Measurements from ENCODE around the gene SNTG2.

SNTG2 gene

DNA sequence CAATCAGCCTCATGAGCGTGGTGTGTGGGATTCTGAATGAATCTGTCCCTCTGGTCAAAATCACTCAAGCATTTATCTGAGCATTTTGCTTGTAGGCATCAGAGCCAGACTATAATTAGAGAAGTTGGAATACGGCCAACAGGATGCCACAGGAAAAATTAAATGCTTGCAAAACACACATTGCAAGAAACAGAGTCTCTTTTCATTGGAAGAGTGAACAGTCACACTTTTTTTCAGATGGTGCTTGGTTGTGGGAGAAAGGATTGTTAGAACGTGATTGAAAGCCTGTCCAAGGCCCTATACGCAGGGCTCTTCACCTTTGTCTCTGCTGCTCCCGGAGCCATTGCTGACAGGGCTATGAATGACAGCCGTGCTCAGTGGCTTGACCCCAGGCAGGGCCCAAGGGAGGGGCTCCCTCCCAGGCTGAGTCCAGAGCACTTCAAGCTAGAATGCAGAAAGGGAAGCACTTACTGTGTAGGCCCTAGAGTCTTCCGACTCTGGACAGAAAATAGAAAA lies 59.8 kb downstream of the SNTG2 start:
- FAIRE-seq: no peak

DNA sequence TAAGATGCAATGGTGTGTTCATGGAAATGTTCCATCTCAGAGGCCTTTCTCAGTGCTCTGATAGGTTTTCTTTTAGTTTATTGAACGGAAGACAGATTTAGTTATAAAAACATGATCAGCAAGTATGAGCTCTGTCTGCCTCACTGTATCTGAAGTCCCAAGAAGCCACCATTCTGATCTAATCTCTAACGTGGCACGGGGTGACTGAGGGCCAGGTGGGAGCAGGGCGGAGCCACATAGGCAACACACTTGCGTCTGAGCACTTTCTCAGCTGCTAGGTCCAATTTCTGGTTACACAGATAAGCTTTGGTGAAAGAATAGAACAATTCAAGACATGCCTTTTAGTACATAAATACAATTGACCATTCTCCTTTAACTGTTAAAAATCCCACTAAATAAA lies 60.4 kb downstream of the SNTG2 start:
- no peak for FAIRE-seq

DNA sequence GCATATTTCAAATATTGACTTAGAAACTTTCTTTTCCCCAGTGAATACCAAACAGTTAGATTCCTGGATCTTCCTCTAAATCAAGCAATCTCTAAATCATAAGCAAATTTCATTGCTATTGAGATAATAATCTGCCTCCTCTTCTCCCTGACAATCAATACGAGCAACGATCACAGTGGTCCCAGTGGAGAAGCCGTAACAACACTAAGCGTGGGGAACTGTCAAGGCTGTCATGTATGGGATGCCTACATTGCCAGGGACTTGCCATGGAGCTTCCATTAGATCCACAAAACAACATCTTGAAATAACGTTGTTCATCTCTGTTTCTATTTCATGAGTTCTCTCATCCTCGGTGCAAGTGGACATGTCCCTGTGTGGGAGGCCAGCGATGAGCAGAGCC lies 61.3 kb downstream of the SNTG2 start:
- no peak for FAIRE-seq

DNA sequence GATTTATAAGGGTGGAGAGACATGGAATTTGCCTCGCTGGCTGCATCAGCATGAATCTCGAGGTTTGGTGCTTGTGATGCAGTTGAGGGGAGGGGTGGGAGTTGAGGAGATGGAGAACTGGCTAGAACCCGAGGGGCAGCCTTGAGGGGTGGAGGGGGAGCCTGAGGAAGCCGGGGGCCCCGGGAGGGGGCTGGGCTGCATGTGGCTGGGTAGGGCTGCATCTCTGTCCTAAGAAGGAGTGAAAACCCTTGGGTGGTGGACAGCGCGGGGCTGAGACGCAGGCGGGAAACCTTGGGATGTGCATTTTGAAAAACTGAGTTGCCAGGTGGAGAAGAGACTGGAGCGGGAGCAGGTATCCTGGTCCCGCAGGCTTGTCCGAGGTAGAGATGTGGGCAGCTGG lies 64.2 kb downstream of the SNTG2 start:
- no peak for FAIRE-seq

DNA sequence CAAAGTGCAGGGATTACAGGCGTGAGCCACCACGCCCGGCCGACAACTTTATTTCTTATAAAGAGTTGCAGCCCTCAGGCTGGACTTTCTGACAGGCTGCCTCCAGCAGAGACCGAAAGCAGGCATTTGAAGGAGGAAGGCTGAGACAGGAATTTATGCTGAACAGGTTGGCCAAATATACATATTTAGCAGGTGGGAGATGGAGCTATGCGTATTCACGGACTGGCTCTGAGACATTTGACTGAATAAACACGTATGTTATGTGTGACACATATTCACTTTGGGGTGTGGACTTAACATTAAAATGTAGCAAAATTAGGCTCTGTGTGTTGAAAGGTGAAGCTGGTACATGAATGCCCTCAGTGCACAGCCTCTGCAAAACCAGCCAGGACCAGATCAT lies 65.9 kb downstream of the SNTG2 start:
- no peak for FAIRE-seq

DNA sequence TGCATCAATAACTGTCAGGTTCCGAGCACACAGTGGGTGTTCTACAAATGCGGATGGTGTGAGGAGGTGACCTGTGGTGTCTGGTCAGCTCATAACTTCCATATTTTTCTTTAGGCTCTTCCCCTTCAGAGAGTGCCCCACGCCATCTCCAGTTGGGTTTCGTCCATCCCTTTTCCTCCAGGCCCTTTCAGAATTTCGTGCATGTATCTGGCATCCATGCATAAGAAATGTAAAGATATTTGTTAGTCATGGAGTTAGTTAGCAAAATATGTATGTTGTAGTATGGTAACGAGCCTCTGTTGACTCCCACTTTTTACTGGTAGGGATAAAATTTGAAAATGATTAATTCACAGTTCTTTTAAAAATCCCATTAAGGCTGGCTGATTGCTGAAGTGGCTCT lies 67.2 kb downstream of the SNTG2 start:
- FAIRE-seq: no peak

DNA sequence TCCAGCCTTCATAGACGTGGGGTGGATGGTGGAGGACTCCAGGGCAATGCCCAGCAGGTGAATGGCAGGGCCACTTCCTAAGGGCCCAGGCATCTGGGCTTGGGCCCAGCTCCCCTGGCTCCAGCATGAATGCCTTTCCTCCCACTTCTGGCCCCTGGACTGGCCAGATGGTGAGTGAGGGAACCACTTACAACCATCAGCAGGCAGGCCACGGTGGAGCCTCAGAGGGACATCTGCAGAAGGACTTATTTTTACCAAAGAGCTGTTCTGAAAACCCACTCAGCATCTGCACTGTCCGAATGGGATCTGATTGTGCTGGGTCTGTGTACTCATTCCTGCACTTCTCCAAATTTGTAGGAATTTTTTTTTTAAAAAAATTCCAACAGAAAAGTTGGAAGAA lies 69.6 kb downstream of the SNTG2 start:
- no peak for FAIRE-seq

DNA sequence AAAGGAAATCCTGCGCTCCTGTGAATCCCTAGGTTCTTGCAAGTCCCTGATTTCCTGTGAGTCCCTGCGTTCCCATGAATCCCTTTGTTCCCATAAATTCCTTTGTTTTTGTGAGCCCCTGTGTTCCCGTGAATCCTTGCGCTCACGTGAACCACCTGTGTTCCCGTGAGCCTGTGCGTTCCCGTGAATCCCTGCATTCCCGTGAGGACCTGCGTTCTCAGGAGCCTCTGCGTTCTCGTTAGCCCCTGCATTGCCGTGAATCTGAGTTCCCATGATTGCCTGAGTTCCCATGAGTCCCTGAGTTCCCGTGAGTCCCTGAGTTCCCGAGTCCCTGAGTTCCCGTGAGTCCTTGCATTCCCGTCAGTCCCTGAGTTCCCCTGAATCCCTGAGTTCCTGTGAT lies 71.5 kb downstream of the SNTG2 start:
- no peak for FAIRE-seq

DNA sequence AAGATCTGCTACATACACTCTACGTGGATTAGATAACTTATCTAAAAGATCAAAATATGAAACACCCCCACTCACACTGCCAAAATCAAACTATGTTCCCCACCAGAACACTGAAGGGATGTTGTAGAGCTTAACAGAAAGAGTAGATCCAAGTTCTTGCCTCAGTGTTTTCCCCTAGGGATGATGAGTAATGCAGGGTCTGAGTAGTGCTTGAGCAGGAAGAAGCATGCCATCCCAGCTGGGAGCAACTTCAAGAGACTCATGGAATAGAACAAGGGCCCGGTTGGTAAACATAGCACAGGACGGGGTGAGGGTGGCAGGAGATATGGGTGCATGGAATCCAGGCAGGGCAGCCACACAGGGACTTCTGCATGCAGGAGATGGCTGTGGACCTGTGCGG lies 74.3 kb downstream of the SNTG2 start:
- no peak for FAIRE-seq

DNA sequence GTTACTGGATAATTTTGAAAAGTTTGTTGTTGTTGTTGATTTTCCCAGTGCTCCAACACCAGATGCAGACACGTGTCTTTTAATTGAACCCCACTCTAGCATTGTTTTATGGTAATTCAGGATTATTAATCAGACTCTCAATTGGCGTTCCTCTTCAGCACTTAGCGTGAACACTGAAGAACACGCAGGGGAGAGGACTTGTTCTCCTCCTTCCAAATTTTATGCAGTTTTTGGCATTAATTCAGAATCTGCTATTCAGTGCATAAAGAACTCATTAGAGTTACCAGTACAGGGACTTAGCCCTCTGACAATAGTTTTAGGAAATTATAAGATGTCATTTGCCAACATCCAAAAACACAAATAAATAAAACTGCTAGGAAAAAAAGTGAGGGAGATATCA lies 75.5 kb downstream of the SNTG2 start:
- FAIRE-seq: no peak

DNA sequence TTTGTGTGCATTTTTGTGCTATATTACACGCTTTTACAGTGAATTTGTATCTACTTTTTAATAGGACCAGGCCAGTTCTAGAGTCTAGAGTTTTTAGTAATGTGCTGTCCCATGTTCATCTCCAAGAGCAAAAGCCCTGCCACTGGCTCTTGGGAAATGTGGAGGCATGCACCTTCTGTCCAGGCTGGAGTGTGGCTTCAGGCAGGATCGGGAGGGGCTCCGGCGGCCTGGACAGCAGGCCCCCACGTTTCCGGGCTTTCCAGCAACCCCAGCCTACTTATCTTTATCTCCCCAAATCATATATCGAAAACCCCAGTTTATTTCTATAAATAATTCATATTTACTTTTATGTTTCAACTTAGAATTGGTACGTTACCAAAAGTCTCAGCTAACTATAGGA lies 78.2 kb downstream of the SNTG2 start:
- FAIRE-seq: no peak

DNA sequence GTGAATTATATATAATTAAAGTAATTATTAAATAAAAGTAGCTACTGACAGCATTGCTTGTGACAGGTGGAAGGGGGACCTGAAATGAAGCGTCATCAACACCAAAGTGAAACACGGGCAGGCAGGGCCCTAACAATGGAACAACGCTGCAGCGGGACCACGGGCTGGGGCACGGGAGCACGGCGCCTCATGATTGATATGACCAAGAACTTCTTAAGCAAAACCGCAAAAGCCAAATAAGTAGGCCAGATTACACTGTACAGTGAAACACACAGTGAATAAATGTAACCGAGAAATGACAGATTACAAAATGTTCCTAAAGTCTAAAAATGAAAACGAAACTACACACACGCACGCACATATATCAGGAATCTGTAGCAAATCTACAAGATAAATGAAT lies 81.4 kb downstream of the SNTG2 start:
- no peak for FAIRE-seq

DNA sequence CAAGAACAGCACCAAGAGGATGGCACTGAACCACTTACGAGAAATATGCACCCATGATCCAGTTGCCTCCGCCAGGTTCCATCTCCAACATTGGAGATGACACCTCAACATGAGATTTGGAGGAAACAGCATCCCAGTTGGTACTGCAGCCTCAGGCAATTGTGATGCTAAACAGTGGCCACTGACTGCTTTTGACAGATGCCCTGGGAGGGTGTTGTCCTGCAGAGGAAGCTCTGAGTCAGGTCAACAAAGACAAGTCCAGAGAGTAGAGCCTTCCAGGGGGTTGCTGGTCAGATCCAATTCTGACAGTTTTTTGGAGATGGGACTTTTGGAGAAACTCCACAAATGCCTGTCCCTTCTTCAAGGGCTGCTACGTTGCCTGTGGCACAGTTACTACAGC lies 82.4 kb downstream of the SNTG2 start:
- no peak for FAIRE-seq

DNA sequence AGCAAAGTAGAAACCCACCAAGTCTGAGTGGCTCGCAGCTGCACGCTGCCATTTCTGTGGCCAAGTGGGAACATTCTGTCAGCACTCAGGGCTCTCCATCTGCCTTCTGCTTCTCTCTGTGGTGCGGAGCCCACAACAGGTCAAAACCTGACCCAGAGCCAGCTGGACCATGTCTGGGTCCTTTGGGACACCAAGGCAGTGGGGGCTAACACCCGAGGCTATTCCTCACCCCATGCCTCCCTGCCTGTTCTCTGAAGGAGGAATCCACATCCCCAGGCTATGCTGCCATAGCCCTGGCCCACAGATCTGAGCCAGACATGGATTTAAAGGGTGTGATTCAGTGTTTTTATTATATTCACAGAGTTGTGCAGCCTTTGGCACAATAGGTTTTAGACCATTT lies 86.4 kb downstream of the SNTG2 start:
- no peak for FAIRE-seq

DNA sequence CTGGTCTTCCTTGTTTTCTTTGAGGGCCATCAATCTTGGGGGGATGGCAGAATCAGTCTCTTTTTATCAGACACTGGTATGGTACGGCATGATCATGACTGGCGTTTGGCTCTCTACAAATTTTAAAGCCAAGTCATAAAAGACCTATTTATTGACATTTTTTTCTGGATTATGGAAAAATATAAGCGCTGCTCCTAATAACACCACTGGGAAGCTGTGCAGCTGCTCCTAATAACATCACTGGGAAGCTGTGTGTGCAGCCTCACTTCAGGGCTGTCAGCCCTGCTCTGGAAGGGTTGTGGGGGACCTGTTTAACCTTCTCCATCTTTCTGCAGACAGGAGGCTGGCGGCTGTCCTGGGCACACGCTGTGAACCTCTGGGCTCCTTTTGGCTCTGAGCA lies 88.9 kb downstream of the SNTG2 start:
- FAIRE-seq: no peak

DNA sequence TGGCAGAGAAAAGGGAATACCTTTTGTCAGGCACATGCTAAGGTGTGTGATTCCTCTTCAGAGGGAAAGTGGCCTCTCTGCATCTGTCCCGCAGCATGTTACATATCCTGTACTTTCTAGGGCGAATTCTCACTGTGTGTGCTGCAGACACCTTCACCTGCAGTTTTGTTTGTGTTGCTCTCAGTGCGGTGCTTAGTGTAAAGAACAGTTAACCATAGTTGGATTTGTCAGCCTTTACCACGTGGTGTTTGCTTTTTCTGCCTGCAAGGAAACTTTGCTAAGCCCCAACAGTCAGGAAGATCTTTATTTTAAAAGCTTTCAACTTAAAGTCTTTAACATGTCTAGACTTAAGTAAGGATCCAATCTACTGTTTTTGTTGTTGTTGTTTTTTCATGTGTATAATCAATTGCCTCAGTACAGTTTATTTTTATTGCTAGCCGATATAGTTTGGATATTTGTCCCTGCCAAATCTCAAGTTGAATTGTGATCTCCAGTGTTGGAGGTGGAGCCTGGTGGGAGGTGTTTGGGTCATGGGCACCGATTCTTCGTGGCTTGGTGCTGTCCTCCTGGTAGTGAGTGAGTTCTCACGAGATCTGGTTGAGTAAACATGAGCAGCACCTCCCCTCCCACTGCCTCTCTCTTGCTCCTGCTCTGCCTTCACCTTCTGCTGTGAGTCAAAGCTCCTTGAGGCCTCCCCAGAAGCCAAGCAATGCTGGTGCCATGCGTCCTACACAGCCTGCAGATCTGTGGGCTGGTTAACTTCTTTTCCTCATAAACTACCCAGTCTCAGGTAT lies 90.6 kb downstream of the SNTG2 start:
- no peak for FAIRE-seq

DNA sequence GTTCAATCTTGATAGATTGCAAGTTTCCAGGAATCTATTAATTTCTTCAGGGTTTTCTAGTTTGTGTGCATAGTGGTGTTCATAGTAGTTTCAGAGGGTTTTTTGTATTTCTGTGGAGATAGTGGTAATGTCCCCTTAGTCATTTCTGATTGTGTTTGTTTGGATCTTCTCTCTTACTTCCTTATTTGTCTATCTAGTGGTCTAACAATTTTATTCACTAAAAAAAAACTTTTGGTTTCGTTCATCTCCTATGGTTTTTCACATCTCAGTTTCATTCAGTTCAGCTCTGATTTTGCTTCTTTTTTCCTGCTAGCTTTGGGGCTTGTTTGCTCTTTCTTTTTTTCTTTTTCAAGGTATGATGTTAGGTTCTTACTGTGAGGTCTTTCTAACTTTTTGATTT lies 94.5 kb downstream of the SNTG2 start:
- FAIRE-seq: no peak

DNA sequence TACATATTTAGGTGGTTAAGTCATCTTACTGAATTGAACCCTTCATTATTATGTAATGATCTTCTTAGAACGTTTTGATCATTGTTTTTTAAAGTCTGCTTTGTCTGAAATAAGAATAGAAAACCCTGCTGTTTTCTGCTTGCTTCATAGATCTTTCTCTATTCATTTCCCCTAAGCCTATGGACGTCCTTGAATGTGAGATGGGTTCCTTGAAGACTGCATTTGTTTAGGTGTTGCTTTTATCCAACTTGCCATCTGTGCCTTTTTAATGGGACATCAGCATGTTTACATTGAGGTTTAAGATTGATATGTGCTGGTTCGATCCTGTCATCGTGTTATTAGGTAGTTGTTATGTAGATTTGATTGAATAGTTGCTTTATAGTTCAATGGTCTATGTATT lies 95.4 kb downstream of the SNTG2 start:
- no peak for FAIRE-seq

DNA sequence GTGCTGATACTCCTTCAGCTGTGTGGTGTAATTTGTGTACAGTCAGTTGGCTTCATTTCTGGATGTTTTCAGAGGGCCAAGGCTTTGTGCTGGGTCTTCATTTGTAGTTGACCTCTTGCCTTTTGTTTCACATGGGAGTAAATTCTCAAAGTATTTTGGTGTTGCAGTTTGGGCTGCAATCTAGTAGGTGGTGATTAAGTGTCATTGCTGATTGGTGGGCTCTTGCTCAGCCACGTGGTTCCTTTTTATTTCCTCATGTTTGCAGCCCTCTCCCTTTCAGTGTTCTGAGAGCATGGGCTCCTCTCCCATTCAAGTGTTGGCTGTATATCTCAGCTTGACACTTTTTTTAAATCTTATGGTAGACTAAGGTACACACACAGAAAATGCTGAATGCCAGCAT lies 96.8 kb downstream of the SNTG2 start:
- FAIRE-seq: no peak

DNA sequence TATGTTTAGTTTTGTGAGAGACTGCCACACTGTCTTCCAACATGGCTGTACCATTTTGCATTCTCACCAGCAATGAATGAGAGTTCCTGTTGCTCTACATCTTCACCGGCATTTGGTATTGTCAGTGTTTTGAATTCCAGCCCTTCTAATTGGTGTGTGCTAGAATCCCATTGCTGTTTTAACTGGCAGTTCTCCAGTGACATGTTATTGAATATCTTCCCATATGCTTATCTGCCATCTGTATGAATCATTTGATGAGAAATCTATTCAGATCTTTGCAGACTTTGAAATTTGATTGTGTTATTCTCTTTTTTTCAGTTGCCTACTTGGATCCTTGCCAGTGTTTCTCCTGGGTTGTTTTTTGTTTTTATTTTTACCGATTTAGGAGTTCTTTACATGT lies 99.0 kb downstream of the SNTG2 start:
- FAIRE-seq: no peak

DNA sequence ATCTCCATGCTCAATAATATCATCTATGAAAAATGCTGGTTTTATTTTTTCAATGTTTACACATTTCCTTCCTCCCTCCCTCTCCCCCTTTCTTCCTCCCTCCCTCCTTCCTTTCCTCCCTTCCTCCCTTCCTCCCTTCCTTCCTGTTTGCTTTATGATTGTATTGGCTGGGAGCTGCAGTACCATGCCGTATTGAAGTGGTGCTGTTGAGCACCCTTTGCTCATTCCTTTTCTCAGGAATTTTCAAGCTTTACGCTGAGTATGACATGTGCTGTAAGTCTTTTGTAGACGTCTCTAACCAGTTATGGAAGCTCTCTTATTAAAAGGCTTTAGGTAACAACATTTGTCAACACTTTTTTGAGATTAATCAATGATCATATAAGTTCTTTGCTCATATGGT lies 100.4 kb downstream of the SNTG2 start:
- FAIRE-seq: no peak

DNA sequence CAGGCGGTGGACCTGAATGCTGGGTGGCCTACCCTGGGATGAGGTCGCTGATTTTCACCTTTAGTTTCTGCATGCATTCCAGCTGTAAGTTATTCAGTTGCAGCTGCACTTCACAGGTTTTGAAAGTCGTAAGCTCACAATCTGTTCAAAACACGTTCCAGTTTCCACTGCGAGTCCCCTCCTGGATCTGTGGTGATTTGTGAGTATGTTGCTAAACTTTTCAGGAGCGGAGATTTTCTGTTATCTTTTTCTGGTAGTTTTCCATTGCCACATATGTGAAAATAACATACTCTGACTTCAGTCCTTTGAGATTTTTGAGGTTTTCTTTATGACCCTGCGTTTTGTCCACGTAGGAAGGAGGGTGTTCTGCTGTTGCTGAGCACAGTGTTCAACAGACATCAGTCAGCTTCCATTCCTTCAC lies 102.1 kb downstream of the SNTG2 start:
- FAIRE-seq: no peak

DNA sequence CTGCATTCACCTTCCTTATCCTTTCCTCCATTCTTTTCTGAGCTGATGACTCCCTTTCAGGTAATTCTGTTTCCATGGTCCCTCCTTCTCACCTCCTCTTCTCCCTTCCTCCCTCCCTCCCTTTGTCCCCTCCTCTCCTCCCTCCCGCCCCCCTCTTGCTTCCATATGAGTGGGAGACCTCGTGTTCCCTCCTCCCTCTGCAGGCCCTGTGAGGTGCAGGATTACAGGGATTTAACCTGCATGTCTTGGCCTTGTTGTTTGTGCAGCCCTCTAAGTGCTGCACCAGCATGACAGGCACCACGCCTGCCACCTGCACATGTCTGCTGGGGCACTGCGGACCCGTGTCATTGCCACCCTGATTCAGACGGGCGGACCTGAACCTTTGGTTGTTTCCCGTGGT lies 103.1 kb downstream of the SNTG2 start:
- no peak for FAIRE-seq

DNA sequence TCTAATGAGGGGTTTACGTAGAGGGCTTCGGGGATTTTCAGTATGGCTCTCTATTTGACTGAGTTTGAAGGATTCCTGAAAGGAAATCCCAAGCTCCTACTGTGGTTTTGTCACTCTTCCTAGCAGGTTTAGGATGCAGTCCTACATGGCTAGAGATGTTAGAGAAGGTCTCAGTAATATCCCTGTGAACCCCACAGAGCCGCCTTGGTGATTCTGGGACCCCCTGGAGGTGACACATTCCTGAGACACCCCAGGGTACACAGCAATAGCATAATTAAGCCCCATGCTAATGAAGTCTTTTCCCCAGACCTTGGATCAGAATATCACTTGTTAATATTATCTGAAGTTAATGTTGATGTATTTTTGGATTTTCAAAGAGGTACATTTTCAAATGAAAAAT lies 103.8 kb downstream of the SNTG2 start:
- no peak for FAIRE-seq

DNA sequence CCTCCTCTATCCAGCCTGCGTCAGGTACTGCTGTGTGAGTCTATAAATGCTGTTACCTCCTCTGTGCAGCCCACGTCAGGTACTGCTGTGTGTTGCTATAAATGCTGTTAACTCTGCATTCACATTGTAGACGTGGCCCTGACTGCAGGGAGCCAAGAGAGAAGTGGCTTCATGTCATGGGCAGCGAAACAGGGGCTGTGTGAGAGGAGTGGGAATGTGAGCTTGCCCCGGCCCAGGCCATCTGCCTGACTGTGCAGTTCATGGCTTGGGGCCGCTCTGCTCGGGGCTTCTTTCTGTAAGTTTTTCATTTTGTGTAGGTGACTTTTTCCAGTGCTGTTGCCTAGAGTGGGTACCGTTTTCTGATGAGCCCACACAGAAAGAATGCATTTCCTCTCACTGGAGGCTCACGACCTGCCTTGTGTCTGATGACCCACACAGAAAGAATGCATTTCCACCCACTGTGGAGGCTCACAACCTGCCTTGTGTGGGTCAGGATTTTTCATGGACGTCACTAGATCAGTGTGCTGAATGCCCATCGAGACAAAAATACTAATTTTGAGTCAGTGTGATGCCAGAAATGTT lies 104.5 kb downstream of the SNTG2 start:
- no peak for FAIRE-seq

Measured in G401.6 (cell line).